Choroid plexus epithelial cell (primary cell): Measurements from ENCODE around the gene SIGLEC12.
"Not testable (repeated sequence)": the region's sequence is repeated elsewhere in the genome, so short reads cannot be mapped to it uniquely, and the experiment has no call there.

Source experiments
- DNase-seq: peaks from one replicate; pipeline ENCODE4 v3.0.0-alpha.2; 2010; ENCODE audit warnings: low read depth
- H3K4me3 ChIP-seq: 2 replicates; pipeline ENCODE4 v1.5.1; 2011; ENCODE audit warnings: low read depth, mild to moderate bottlenecking, control low read depth, low read length, moderate library complexity
- CTCF ChIP-seq: conservative IDR thresholded peaks from 2 replicates; pipeline ENCODE4 v1.5.1; 2011; ENCODE audit warnings: low read depth, mild to moderate bottlenecking, control low read depth, inconsistent platforms, low read length, moderate library complexity

SIGLEC12 gene

GRCh38 chr19:51468545-51468920 is 33.1 kb downstream of the SIGLEC12 start:
- DNase-seq, result no peak
- H3K4me3 ChIP-seq, result no peak overlapping the region
- no peak for TF ChIP-seq CTCF

- H3K4me3 ChIP-seq, result no peak overlapping the region
- no peak for TF ChIP-seq CTCF
- DNase-seq, result no peak
Measured at GRCh38 chr19:51467864-51468544, 33.6 kb downstream of the SIGLEC12 start.

GRCh38 chr19:51466723-51467122 is 34.9 kb downstream of the SIGLEC12 start:
- H3K4me3 ChIP-seq, result no peak overlapping the region
- no peak for DNase-seq
- TF ChIP-seq CTCF, result no peak

DNA sequence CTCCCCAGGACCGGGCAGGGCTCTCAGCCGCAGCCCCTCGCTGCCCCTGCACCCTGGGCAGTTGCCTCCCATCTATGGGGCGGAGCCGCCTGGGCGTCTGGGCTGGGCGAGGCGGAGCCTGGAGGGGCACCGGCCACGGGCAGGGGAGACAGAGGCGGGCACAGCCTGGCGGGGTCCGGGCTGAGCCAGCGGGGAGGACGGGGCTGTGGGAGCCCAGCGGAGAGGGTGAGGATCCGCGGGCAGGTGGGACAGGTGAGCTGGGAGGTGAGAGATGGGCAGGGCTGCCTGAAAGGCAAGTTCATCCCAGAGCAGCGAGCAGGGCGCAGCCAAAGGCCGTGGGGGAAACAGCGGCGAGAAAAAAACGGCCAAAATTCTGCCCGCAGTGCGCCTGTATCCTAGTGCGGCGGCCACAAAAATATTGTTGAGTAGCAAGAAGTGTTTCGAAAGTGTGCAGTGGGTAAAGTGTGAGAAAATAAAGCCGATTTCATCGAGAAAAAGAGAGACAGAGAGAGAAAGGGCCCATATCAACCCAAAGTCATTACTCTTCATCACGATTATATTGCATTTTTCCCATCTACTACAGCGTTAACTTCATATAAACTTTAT is 37.5 kb downstream of the SIGLEC12 start:
- H3K4me3 ChIP-seq, result not testable (repeated sequence)

DNA sequence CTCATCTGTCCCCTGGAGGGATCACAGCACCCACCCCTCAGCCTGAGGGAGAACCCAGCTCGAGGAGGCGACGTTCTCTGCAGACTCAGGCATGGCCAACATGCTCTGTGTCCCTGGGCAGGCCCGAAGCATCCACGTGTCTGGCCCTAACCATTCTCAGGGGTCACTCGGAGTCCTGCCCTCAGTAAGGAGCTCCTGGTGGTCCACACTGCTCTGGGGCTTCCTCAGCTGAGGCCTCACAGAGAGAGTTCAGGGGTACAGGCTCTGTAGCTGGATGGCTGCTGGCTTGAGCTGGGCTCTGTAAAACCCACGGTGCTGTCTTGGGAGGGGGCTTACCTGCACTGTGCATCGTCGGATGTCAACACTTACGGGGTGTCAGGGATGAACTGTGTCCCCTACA is 38.9 kb downstream of the SIGLEC12 start:
- TF ChIP-seq CTCF, result no peak
- DNase-seq, result no peak
- no peak overlapping the region for H3K4me3 ChIP-seq

More for the DNA sequence above, 37.5 kb downstream of the SIGLEC12 start:
- DNase-seq, result not testable (repeated sequence)

DNA sequence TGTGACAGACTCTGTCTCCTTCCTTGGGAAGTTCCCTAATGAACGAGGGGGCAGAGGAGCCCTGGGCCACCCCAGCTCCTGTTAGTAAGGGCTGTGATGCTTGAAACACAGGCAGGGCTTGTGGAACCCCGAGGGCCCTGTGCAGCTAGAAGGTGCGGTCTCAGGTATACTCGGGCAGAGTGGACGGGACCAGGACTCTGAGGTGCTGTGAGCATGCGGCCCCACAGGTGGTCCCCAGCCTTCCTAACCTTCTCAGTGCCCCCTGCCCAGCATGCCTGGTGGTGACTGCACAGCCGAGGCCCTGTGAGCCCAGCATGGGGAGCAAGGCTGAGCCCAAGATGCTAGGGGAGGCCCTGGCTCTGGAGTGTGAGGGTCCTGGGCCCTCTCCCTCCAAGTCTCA is 39.3 kb downstream of the SIGLEC12 start:
- DNase-seq, result no peak
- no peak for TF ChIP-seq CTCF
- no peak overlapping the region for H3K4me3 ChIP-seq

- DNase-seq, result peak; percentile 10
- TF ChIP-seq CTCF, result no peak
- no peak overlapping the region for H3K4me3 ChIP-seq
Measured at GRCh38 chr19:51461723-51462161, 39.9 kb downstream of the SIGLEC12 start.
